Measurements from ENCODE around the gene CCND2. TPM values are rescaled to one million over a fixed set of nuclear protein-coding genes. Genes with fewer than 3 reads are reported as not detected.
A peak's percentile ranks its signal among the peaks of the same experiment; 100 is the strongest.

CCND2 gene
- total RNA-seq, 4 donors from 2014 or later = 46.4 to 88.8 (median 55.5) TPM

DNA sequence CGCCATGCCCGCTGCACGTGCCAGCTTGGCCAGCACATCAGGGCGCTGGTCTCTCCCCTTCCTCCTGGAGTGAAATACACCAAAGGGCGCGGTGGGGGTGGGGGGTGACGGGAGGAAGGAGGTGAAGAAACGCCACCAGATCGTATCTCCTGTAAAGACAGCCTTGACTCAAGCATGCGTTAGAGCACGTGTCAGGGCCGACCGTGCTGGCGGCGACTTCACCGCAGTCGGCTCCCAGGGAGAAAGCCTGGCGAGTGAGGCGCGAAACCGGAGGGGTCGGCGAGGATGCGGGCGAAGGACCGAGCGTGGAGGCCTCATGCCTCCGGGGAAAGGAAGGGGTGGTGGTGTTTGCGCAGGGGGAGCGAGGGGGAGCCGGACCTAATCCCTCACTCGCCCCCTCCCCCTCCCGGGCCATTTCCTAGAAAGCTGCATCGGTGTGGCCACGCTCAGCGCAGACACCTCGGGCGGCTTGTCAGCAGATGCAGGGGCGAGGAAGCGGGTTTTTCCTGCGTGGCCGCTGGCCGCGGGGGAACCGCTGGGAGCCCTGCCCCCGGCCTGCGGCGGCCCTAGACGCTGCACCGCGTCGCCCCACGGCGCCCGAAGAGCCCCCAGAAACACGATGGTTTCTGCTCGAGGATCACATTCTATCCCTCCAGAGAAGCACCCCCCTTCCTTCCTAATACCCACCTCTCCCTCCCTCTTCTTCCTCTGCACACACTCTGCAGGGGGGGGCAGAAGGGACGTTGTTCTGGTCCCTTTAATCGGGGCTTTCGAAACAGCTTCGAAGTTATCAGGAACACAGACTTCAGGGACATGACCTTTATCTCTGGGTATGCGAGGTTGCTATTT lies 914 bp upstream of the CCND2 start:
- H3K27ac ChIP-seq = peak overlapping the region; percentile 90
- peak in 1 of 2 donors; percentile 83 for DNase-seq (ENCODE audit: low spot score in 2 of 2)
- H3K9me3 ChIP-seq = no peaks in the 10 kb centered on the region
- peak overlapping the region; percentile 80 for H3K4me3 ChIP-seq
- WGBS = 2% methylated on average over 36 of the region's 62 CpGs
- TF ChIP-seq EP300 (IDR thresholded peaks at IDR 0.05) (no peak), POLR2AphosphoS5 (IDR thresholded peaks at IDR 0.05) (no peak), POLR2A (IDR thresholded peaks at IDR 0.05) (no peak)
- TF ChIP-seq, protein P1, sequence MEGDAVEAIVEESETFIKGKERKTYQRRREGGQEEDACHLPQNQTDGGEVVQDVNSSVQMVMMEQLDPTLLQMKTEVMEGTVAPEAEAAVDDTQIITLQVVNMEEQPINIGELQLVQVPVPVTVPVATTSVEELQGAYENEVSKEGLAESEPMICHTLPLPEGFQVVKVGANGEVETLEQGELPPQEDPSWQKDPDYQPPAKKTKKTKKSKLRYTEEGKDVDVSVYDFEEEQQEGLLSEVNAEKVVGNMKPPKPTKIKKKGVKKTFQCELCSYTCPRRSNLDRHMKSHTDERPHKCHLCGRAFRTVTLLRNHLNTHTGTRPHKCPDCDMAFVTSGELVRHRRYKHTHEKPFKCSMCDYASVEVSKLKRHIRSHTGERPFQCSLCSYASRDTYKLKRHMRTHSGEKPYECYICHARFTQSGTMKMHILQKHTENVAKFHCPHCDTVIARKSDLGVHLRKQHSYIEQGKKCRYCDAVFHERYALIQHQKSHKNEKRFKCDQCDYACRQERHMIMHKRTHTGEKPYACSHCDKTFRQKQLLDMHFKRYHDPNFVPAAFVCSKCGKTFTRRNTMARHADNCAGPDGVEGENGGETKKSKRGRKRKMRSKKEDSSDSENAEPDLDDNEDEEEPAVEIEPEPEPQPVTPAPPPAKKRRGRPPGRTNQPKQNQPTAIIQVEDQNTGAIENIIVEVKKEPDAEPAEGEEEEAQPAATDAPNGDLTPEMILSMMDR (IDR thresholded peaks at IDR 0.05) = no peak
- H3K36me3 ChIP-seq = no peaks in the 10 kb centered on the region
- H3K4me1 ChIP-seq = peaks cover 91% of the 10 kb centered on the region
- H3K27me3 ChIP-seq = peaks cover 70% of the 10 kb centered on the region

DNA sequence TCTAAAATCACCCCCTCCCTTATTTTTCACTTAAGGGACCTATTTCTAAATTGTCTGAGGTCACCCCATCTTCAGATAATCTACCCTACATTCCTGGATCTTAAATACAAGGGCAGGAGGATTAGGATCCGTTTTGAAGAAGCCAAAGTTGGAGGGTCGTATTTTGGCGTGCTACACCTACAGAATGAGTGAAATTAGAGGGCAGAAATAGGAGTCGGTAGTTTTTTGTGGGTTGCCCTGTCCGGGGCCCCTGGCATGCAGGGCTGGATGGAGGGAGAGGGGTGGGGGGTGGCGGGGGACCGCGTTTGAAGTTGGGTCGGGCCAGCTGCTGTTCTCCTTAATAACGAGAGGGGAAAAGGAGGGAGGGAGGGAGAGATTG lies 300 bp upstream of the CCND2 start:
- Histone ChIP-seq H3K27ac (peak overlapping the region; percentile 85), H3K9me3 (no peaks in the 10 kb centered on the region), H3K27me3 (peaks cover 64% of the 10 kb centered on the region), H3K4me3 (peak overlapping the region; percentile 80), H3K4me1 (peaks cover 96% of the 10 kb centered on the region), H3K36me3 (no peaks in the 10 kb centered on the region)
- 0% methylated on average over 10 of the region's 10 CpGs for WGBS
- DNase-seq (ENCODE audit: low spot score in 2 of 2) = no peak
- TF ChIP-seq EP300 (IDR thresholded peaks at IDR 0.05) = no peak

DNA sequence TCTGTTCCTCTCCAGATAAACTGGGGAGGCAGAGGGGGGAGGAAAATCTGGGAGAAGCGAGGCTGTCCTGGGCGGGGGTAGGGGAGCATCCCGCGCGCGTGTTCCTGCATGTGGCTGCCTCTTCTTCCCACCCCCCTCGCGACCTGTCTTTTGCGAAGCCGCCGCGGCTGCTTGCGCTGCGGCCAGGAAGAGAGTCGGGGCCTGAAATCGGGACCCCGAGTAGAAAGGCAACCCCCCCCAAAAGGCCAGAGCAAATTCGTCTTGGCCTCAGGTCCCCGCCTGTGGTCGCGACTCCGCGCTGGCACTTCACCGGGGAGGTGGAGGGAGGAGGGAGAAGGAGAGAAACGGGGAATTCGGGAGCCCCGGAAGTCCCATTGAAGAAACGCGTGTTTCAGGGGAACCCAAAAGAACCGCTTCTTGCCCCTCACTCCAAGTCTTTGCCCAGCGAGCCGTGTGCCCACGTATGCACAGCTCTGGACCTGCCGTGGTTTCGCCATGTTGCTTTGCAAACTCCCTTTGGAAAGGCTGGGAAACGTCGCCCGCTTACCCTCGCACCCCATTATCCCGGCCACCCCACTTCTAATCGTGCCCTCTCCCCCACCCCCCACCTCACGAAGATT lies 944 bp downstream of the CCND2 start:
- peak overlapping the region; percentile 85 for H3K27ac ChIP-seq
- no peak for DNase-seq (ENCODE audit: low spot score in 2 of 2)
- no peaks in the 10 kb centered on the region for H3K9me3 ChIP-seq
- H3K36me3 ChIP-seq = no peaks in the 10 kb centered on the region
- peaks cover 91% of the 10 kb centered on the region for H3K4me1 ChIP-seq
- peaks cover 51% of the 10 kb centered on the region for H3K27me3 ChIP-seq
- TF ChIP-seq POLR2AphosphoS5 (IDR thresholded peaks at IDR 0.05) (no peak), POLR2A (IDR thresholded peaks at IDR 0.05) (no peak), EP300 (IDR thresholded peaks at IDR 0.05) (no peak)
- TF ChIP-seq, protein P1 (IDR thresholded peaks at IDR 0.05) = no peak
- under 1% methylated on average over 39 of the region's 42 CpGs for WGBS
- peak overlapping the region; percentile 80 for H3K4me3 ChIP-seq

DNA sequence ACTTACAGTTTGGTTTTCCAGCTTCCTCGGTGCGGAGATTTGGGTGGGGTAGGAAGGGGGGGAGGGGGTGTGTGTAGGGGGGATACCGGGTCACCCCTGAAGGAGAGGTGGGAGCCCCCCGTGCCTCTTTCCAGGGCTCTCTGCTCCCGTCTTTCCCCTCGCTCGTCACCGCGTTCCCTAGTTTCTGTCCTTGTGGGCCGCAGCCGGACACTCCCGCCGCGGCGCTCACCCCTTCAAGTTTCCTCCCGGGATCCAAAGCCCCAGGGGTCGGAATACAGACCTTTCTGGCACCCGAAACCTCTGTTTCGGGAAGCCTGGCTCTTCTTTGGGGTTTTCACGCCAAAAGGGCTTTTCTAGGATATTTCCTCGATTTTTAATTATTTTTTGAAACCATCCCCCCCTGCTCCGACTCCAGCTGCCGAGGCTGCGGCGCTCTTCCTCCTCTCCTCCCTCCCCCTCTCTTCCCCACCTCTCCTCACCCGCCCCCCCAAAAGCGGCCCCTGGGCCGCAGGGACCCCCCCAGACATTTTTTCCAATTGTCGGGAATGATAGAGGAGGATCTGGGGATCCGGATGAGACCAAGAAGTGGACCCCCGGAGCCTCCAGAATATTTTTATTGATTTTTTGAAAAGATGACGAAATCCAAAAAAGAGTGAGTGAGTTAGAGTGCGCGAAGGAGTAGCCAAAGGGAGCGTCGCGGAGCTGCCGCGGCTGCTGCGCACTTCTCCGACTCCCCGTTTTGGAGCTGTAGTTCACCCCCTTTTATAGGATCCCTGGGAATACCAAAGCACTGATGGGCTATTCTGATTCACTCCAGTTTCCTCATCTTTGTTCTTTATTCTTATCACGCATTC lies 1.7 kb downstream of the CCND2 start:
- 3% methylated on average over 43 of the region's 43 CpGs for WGBS
- TF ChIP-seq, protein P1 (IDR thresholded peaks at IDR 0.05) = no peak
- TF ChIP-seq EP300 (IDR thresholded peaks at IDR 0.05) = no peak
- TF ChIP-seq POLR2A (IDR thresholded peaks at IDR 0.05) = no peak
- no peak for TF ChIP-seq POLR2AphosphoS5 (IDR thresholded peaks at IDR 0.05)
- no peaks in the 10 kb centered on the region for H3K9me3 ChIP-seq
- no peak for DNase-seq (ENCODE audit: low spot score in 2 of 2)
- H3K36me3 ChIP-seq = peaks cover 4% of the 10 kb centered on the region
- H3K4me3 ChIP-seq = peak overlapping the region; percentile 80
- peak overlapping the region; percentile 85 for H3K27ac ChIP-seq
- H3K4me1 ChIP-seq = peaks cover 85% of the 10 kb centered on the region
- H3K27me3 ChIP-seq = peaks cover 44% of the 10 kb centered on the region

DNA sequence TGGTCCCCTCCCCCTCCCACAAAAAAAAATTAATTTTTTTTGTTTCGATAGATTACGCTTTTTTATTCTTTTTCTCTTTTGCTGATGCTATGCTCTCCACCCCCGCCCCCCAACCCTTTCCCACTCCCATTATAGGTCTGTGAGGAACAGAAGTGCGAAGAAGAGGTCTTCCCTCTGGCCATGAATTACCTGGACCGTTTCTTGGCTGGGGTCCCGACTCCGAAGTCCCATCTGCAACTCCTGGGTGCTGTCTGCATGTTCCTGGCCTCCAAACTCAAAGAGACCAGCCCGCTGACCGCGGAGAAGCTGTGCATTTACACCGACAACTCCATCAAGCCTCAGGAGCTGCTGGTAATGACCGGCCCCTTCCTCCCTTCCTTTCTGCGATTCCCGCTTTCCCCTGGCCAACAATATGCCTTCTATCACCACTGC lies 2.3 kb downstream of the CCND2 start:
- TF ChIP-seq POLR2AphosphoS5 (IDR thresholded peaks at IDR 0.05) (no peak), EP300 (IDR thresholded peaks at IDR 0.05) (no peak), POLR2A (IDR thresholded peaks at IDR 0.05) (no peak)
- TF ChIP-seq, protein P1 (IDR thresholded peaks at IDR 0.05) = no peak
- H3K9me3 ChIP-seq = no peaks in the 10 kb centered on the region
- H3K27ac ChIP-seq = peak overlapping the region; percentile 85
- peaks cover 37% of the 10 kb centered on the region for H3K27me3 ChIP-seq
- H3K4me3 ChIP-seq = peak overlapping the region; percentile 80
- no peak for DNase-seq (ENCODE audit: low spot score in 2 of 2)
- 44% methylated on average over 14 of the region's 14 CpGs for WGBS
- peaks cover 8% of the 10 kb centered on the region for H3K36me3 ChIP-seq
- peaks cover 83% of the 10 kb centered on the region for H3K4me1 ChIP-seq
